Measurements from ENCODE around the gene LAMP1.

DNA sequence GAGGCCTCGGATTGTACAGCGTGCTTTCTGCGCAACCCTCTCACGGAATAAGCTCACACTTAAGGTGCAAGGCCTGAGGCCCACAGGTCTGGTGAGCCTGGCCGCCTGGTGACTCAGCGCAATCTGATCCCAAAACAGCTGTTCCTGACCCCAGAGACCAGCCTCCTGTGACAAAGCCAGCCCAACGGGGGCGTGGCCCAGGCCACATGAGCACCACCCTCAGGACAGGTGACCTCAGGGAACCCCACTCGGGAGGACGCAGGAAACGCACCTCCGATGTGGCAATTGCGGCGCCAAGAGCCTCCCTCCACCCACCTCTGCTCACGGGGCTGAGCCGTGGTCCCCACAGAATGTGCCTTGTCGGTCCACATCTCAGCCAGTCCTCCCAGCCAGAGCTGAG, 40.5 kb downstream of the LAMP1 start:
- no peak for TF ChIP-seq EZH2 (IDR thresholded peaks at IDR 0.05; ENCODE audit: low read length, missing control alignments)
- no peak for TF ChIP-seq CTCF (conservative IDR thresholded peaks at IDR 0.05 in 1 of 2, IDR thresholded peaks at IDR 0.05 in 1 of 2; ENCODE audit: low read depth in 1 of 2, low read length in 2 of 2)

Data from fibroblast of lung (primary cell).